Common myeloid progenitor, CD34-positive (primary cell): Measurements from ENCODE around the gene ONECUT1.

Experiments used
- CTCF ChIA-PET: fragments of 350-600 bp; sonication (Branson Sonifier 250); formaldehyde crosslinking; loops from one replicate; lab custom pipeline; 2021; ENCODE audit warnings: antibody characterized with exemption; lab: Charles Lee
- POLR2A ChIA-PET: fragments of 350-600 bp; sonication (Branson Sonifier 250); formaldehyde crosslinking; loops from one replicate; lab custom pipeline; 2021; ENCODE audit warnings: antibody characterized with exemption; lab: Charles Lee
- DNase-seq, 3 donors: peaks; one replicate each; pipeline versions ENCODE4 v3.0.0 to v3.0.0-alpha.2; 2013
- H3K27ac ChIP-seq, 2 experiments: 1 replicate in 1 of 2; 2 replicates in 1 of 2; pipeline ENCODE4 v1.7.0; 2013; ENCODE audit warnings: inconsistent platforms in 2 of 2, low read length in 2 of 2, mild to moderate bottlenecking in 2 of 2, low read depth in 1 of 2, moderate library complexity in 1 of 2; ENCODE audit not compliant: severe bottlenecking in 2 of 2, insufficient read depth in 1 of 2, poor library complexity in 1 of 2
- H3K27me3 ChIP-seq, 5 experiments: replicated peaks in 2 of 5; 1 replicate in 3 of 5; 2 replicates in 2 of 5; pipeline versions ENCODE4 v1.6.1 to v1.7.0; 2013; ENCODE audit warnings: low read length in 4 of 5, mild to moderate bottlenecking in 2 of 5, moderate library complexity in 2 of 5, inconsistent platforms in 1 of 5; ENCODE audit not compliant: insufficient read depth in 5 of 5, control insufficient read depth in 4 of 5
- H3K36me3 ChIP-seq, 4 experiments: 1 replicate in 2 of 4; 2 replicates in 2 of 4; pipeline versions ENCODE4 v1.6.1 to v1.7.0; 2013; ENCODE audit warnings: low read length in 3 of 4, control low read depth in 1 of 4, mild to moderate bottlenecking in 1 of 4; ENCODE audit not compliant: control insufficient read depth in 4 of 4, insufficient read depth in 4 of 4
- H3K4me1 ChIP-seq, 4 experiments: 1 replicate in 3 of 4; 2 replicates in 1 of 4; pipeline versions ENCODE4 v1.6.1 to v1.7.1; 2013; ENCODE audit warnings: low read length in 3 of 4, mild to moderate bottlenecking in 3 of 4, control low read depth in 1 of 4, inconsistent platforms in 1 of 4, moderate library complexity in 1 of 4; ENCODE audit not compliant: control insufficient read depth in 4 of 4, insufficient read depth in 4 of 4; ENCODE audit errors: control extremely low read depth in 1 of 4
- H3K4me3 ChIP-seq, 7 experiments: 1 replicate in 4 of 7; 2 replicates in 3 of 7; pipeline versions ENCODE4 v1.5.1 to v1.7.0; 2013; ENCODE audit warnings: mild to moderate bottlenecking in 7 of 7, low read length in 6 of 7, moderate library complexity in 6 of 7, inconsistent platforms in 2 of 7, low read depth in 2 of 7, control low read depth in 1 of 7; ENCODE audit not compliant: insufficient read depth in 4 of 7, control insufficient read depth in 1 of 7; ENCODE audit errors: extremely low read depth in 1 of 7
- H3K9me3 ChIP-seq, 5 experiments: 1 replicate in 4 of 5; 2 replicates in 1 of 5; pipeline versions ENCODE4 v1.6.1 to v1.7.1; 2013; ENCODE audit warnings: low read length in 4 of 5, mild to moderate bottlenecking in 2 of 5, inconsistent platforms in 1 of 5, low read depth in 1 of 5, moderate library complexity in 1 of 5; ENCODE audit not compliant: control insufficient read depth in 4 of 5, insufficient read depth in 2 of 5; ENCODE audit errors: control extremely low read depth in 1 of 5
- WGBS: methylation state at CpG from one replicate; pipeline ENCODE4 v1.1.5; 2013; ENCODE audit not compliant: insufficient coverage; 5-methylcytosine and 5-hydroxymethylcytosine counted together

ONECUT1 gene

GRCh38 chr15:52731732-52732470 is 58.2 kb downstream of the ONECUT1 start:
- Histone ChIP-seq H3K4me1 (peaks cover 4 to 11% (median 7%) of the 10 kb centered on the region in 4 experiments), H3K36me3 (no peaks in the 10 kb centered on the region), H3K27me3 (no peaks in the 10 kb centered on the region), H3K9me3 (no peaks in the 10 kb centered on the region), H3K27ac (no peak overlapping the region), H3K4me3 (no peak overlapping the region)
- no peak for DNase-seq
- CTCF ChIA-PET, result interaction anchor here (0.9 to 1.6 kb wide), 6 partner anchors 11 to 475 kb away, joined by 3 to 4 read pairs (median 3); no protein-coding TSS in a partner anchor
- POLR2A ChIA-PET, result no interaction called here
- WGBS, result no CpG with 5 or more reads among the region's 2 CpGs

DNA sequence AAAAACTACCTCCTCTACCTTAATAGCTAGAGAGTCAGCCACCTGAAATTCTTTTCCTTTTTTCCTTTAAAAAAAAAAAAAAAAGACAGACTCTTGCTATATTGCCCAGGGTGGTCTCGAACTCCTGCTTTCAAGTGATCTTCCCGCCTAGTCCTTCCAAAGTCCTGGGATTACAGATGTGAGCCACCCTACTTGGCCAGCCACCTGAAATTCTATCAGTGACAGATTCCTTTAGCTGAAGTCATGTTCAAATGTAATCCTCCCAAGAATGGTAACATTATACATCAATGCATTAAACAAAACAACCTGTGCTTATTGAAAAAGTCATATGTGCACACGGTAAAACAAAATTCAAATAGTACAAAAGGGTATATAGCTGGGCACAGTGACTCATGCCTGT is 59.1 kb downstream of the ONECUT1 start:
- H3K36me3 ChIP-seq, result no peaks in the 10 kb centered on the region
- ChIA-PET POLR2A (no interaction called here), CTCF (interaction anchor here (0.9 to 1.6 kb wide), 7 partner anchors 10 to 288 kb away, joined by 3 to 6 read pairs (median 3); no protein-coding TSS in a partner anchor)
- no peaks in the 10 kb centered on the region for H3K9me3 ChIP-seq
- no peaks in the 10 kb centered on the region for H3K27me3 ChIP-seq
- DNase-seq, result no peak
- peaks cover 4 to 11% (median 7%) of the 10 kb centered on the region in 4 experiments for H3K4me1 ChIP-seq
- no peak overlapping the region for H3K27ac ChIP-seq
- H3K4me3 ChIP-seq, result no peak overlapping the region
- WGBS, result 67% methylated on average over 3 of the region's 3 CpGs

DNA sequence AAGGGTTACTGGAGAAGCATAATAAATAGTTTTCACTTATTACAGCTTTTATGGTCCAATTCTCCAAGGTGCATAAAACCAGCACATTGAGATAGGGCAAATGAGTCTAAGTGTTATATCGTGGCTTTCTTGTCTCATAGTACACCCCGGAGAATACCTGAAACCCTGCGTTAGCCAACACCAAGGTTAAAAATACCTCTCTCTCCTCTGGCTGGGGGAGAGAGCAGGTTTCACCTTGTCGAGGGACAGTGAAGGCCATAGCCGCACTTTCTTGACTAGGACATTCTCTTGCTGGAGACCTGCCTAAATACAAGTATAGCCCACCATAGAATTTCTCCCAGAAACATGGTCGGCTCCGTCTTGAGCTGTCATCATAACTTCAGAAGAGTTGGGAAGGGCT is 59.5 kb downstream of the ONECUT1 start:
- H3K9me3 ChIP-seq, result no peaks in the 10 kb centered on the region

DNA sequence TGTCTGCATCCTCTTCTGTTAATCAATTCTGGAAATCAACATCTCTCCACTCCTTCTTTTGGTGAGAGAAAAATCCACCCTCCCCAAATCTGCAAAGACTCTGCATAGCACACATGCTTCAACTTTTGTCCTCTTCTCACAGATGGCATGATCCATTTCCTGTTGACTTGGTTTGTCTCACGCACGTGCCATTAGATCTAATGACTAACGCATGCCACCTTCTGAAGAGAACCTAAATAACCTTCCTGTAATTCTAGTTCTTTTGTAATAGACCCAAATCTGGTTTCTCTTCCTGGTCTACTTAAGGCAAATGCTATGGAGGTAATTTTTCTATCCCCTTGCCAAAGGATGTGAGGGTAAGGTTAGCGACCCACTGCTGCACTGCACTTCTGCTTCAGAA is 60.0 kb downstream of the ONECUT1 start:
- peak; percentile 61 to 88 (median 82) for DNase-seq
- 5% methylated on average over 3 of the region's 4 CpGs for WGBS
- H3K9me3 ChIP-seq, result no peaks in the 10 kb centered on the region
- no peak overlapping the region for H3K27ac ChIP-seq
- H3K4me3 ChIP-seq, result no peak overlapping the region
- ChIA-PET POLR2A (no interaction called here), CTCF (interaction anchor here (0.9 to 1.6 kb wide), 6 partner anchors 9 to 288 kb away, joined by 3 to 6 read pairs (median 3); no protein-coding TSS in a partner anchor)
- H3K4me1 ChIP-seq, result peaks cover 4 to 11% (median 7%) of the 10 kb centered on the region in 4 experiments
- no peaks in the 10 kb centered on the region for H3K36me3 ChIP-seq
- no peaks in the 10 kb centered on the region for H3K27me3 ChIP-seq

More for the DNA sequence above, 59.5 kb downstream of the ONECUT1 start:
- Histone ChIP-seq H3K36me3 (no peaks in the 10 kb centered on the region), H3K27ac (no peak overlapping the region), H3K4me3 (no peak overlapping the region), H3K27me3 (no peaks in the 10 kb centered on the region), H3K4me1 (peaks cover 4 to 11% (median 7%) of the 10 kb centered on the region in 4 experiments)
- WGBS, result 100% methylated on average over 3 of the region's 7 CpGs
- ChIA-PET POLR2A (no interaction called here), CTCF (interaction anchor here (0.9 to 1.6 kb wide), 6 partner anchors 9 to 288 kb away, joined by 3 to 6 read pairs (median 3); no protein-coding TSS in a partner anchor)
- no peak for DNase-seq

GRCh38 chr15:52728899-52729298 is 61.2 kb downstream of the ONECUT1 start:
- no peaks in the 10 kb centered on the region for H3K27me3 ChIP-seq
- peaks cover 4 to 11% (median 7%) of the 10 kb centered on the region in 4 experiments for H3K4me1 ChIP-seq
- no peak for DNase-seq
- H3K9me3 ChIP-seq, result no peaks in the 10 kb centered on the region
- no CpG with 5 or more reads among the region's 2 CpGs for WGBS
- POLR2A ChIA-PET, result no interaction called here
- no peak overlapping the region for H3K4me3 ChIP-seq
- H3K27ac ChIP-seq, result no peak overlapping the region
- no peaks in the 10 kb centered on the region for H3K36me3 ChIP-seq
- CTCF ChIA-PET, result interaction anchor here (1.1 kb wide), 1 partner anchor 10 kb away, joined by 3 read pairs; no protein-coding TSS in a partner anchor

DNA sequence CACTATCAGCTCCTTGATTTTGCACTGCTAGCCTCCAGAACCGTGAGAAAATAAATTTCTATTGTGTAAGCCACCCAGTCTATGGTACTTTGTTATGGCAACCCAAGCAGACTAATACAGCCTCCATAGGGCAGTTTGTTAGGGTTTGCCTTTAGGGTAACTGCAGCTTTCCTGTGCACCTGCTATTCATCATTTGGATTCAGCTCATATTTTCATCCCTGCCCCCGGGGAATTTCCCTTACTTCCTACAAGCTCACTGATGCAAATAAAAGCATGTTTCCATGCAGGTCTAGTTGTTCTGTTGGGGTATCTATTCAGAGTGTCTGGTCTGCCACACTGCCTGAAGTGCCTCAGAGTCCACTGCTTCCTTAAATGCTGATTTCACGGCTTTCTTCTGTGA is 62.3 kb downstream of the ONECUT1 start:
- no peaks in the 10 kb centered on the region for H3K36me3 ChIP-seq
- 95% methylated on average over 2 of the region's 3 CpGs for WGBS
- DNase-seq, result peak in 2 of 3 donors; percentile 34 to 40
- no peaks in the 10 kb centered on the region for H3K9me3 ChIP-seq
- CTCF ChIA-PET, result no interaction called here
- H3K27me3 ChIP-seq, result no peaks in the 10 kb centered on the region
- H3K4me1 ChIP-seq, result peaks cover 0 to 11% (median 4%) of the 10 kb centered on the region in 4 experiments
- H3K27ac ChIP-seq, result no peak overlapping the region
- no peak overlapping the region for H3K4me3 ChIP-seq
- POLR2A ChIA-PET, result no interaction called here

DNA sequence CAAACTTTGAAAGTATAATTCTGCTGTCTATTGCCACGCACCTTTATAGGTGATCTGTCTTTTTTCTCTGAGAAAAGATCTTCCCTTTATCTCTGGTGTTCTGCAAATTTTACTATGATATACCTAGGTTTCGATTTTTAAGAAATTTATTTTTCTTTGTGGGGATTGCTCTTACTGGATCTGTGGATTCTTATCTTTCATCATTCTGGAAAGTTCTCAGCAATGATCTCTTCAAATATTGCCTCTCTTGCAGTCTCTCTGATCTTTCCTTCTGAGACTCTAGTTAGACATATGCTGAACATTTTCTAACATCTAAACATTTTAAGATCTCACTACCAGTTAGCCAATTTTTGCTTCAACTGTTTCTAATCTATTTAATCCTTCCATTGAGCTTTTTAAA is 63.9 kb downstream of the ONECUT1 start:
- DNase-seq, result no peak
- Histone ChIP-seq H3K9me3 (no peaks in the 10 kb centered on the region), H3K27ac (no peak overlapping the region), H3K4me1 (peaks cover 0 to 11% (median 4%) of the 10 kb centered on the region in 4 experiments), H3K27me3 (no peaks in the 10 kb centered on the region), H3K36me3 (no peaks in the 10 kb centered on the region), H3K4me3 (no peak overlapping the region)
- CTCF ChIA-PET, result interaction anchor here (1.0 kb wide), 1 partner anchor 52 kb away, joined by 3 read pairs; no protein-coding TSS in a partner anchor
- no CpG with 5 or more reads among the region's 2 CpGs for WGBS
- POLR2A ChIA-PET, result no interaction called here
